Spleen (tissue), 11 donors: ENCODE data around the gene CPNE2. TPM values are rescaled to one million over a fixed set of nuclear protein-coding genes. Genes with fewer than 3 reads are reported as not detected.
"Not testable (repeated sequence)": the region's sequence is repeated elsewhere in the genome, so short reads cannot be mapped to it uniquely, and the experiment has no call there.

ENCODE experiments used
- DNase-seq: peaks from one replicate; pipeline ENCODE4 v3.0.0-alpha.2; 2020
- H3K27ac ChIP-seq, 8 donors: fragments of 200-600 bp; sonication (generic) in 7 of 8; 1 replicate in 4 of 8; 2 replicates in 4 of 8; pipeline versions ENCODE4 v1.5.0 to v1.8.0; 2016 to 2021; ENCODE audit warnings: inconsistent platforms in 4 of 8, mild to moderate bottlenecking in 4 of 8, moderate library complexity in 1 of 8
- H3K27me3 ChIP-seq, 7 donors: fragments of 200-600 bp; sonication (generic) in 6 of 7; replicated peaks in 1 of 7; 1 replicate in 4 of 7; 2 replicates in 3 of 7; pipeline versions ENCODE4 v1.5.0 to v1.8.0; 2016 to 2021; ENCODE audit warnings: inconsistent platforms in 3 of 7, mild to moderate bottlenecking in 1 of 7
- H3K36me3 ChIP-seq, 6 donors: fragments of 200-600 bp; sonication (generic) in 5 of 6; 1 replicate in 4 of 6; 2 replicates in 2 of 6; pipeline versions ENCODE4 v1.5.0 to v1.8.0; 2016 to 2021; ENCODE audit warnings: inconsistent platforms in 2 of 6
- H3K4me1 ChIP-seq, 6 donors: fragments of 200-600 bp; sonication (generic) in 5 of 6; 1 replicate in 3 of 6; 2 replicates in 3 of 6; pipeline versions ENCODE4 v1.5.0 to v1.8.0; 2016 to 2021; ENCODE audit warnings: inconsistent platforms in 3 of 6
- H3K4me3 ChIP-seq, 8 donors: fragments of 200-600 bp; sonication (generic) in 7 of 8; 1 replicate in 4 of 8; 2 replicates in 4 of 8; pipeline versions ENCODE4 v1.5.0 to v1.8.0; 2016 to 2021; ENCODE audit warnings: inconsistent platforms in 4 of 8, mild to moderate bottlenecking in 4 of 8, moderate library complexity in 2 of 8
- H3K9me3 ChIP-seq, 8 donors: fragments of 200-600 bp; sonication (generic) in 7 of 8; 1 replicate in 4 of 8; 2 replicates in 4 of 8; pipeline versions ENCODE4 v1.5.0 to v1.8.0; 2016 to 2021; ENCODE audit warnings: inconsistent platforms in 4 of 8
- POLR2A ChIP-seq, 3 donors: fragments of 450-650 bp; IDR thresholded peaks; one replicate each; pipeline ENCODE4 v1.5.1; 2017; ENCODE audit warnings: antibody characterized with exemption in 3 of 3, mild to moderate bottlenecking in 1 of 3
- POLR2AphosphoS5 ChIP-seq, 3 donors: sonication (generic); formaldehyde crosslinking; IDR thresholded peaks; one replicate each; pipeline ENCODE4 v1.5.1; 2017; ENCODE audit warnings: antibody characterized with exemption in 3 of 3
- WGBS, 5 donors: extraction: QIAGEN DNeasy Blood & Tissue Kit in 3 of 5; methylation state at CpG; one replicate each; pipeline versions ENCODE4 v1.1.5 to v1.1.7; 2013 to 2018; 5-methylcytosine and 5-hydroxymethylcytosine counted together
- intact Hi-C: fragments of 100-400 bp; cut with DNase I; formaldehyde crosslinking; loops from one replicate; pipeline ENCODE4 v1.15.0; 2023; ENCODE audit warnings: low total_unique reads
- polyA plus RNA-seq, 3 donors: library from polyadenylated mRNA; stranded (reverse); fragments of 200-250 nt; gene quantifications; one replicate each; pipeline ENCODE4 v1.2.1, GENCODE V29; 2013
- total RNA-seq, 7 donors: library from RNA; depleted of rRNA in 3 of 7; stranded (reverse); fragments of >200 nt in 3 of 7; fragmentation: NEBNext Ultra II Directional in 4 of 7; extraction: Animal tissue kit (Norgen Biotek cat#: 25700) in 4 of 7; gene quantifications; one replicate each; pipeline versions ENCODE4 v1.1.0 to v1.2.1, GENCODE V29; 2016 to 2021
- TF ChIP-seq, protein P1 (sequence below), 11 experiments: fragments of 200-600 bp in 7 of 11; fragments of 450-650 bp in 4 of 11; sonication (generic) in 4 of 11; IDR thresholded peaks in 8 of 11; conservative IDR thresholded peaks in 3 of 11; 1 replicate in 7 of 11; 2 replicates in 4 of 11; pipeline versions ENCODE4 v1.4.0 to v1.8.0; 2016 to 2021; ENCODE audit warnings: antibody characterized with exemption in 11 of 11, inconsistent platforms in 4 of 11, mild to moderate bottlenecking in 1 of 11
- donor health status: healthy with polysubstance abuse.
- donor health status: DM: no; HTN: no; CAD: no; lungs with moderate emphysema.
- donor health status: DM: no; HTN: no; CAD: no.
- donor health status: Bipolar disorder and iron deficiency.
- donor health status: healthy.
- donor health status: DM: no; HTN: no; CAD: no.
- donor health status: DM: yes; HTN: yes; CAD: no.

CPNE2 gene
- total and polyA plus RNA-seq, 10 donors = 13.3 to 46.5 (median 31.8) TPM

DNA sequence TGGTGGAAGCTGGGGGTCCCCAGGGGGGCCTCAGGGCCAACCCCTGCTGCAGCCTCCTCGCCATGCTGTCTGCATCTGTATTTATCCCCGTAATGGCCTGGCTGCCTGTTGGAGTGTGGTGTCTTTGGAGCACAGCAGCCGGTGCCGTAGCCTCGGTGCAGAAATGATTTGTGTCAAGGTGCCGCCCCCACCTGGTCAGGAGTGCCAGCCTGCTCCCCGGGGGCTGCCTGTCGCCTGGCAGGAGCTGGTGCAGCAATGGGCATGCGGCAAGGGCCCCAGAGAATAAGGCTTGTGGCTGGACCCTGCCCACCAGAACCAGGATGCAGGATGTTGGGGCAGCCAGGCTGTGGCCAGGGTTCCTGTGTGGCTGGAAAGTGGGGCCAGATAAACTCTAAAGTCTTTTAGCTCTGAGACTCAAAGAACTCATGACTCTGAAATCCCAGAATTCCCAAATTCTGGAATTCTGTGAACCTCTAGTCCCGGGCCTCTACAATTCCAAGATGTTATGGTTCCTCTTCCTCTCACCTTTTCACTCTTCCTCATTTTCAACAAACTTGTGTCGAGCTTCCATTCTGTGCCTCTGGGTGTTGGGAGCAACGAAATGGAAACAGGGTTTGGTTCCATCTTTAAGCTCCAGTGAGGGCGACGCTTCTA lies 5.9 kb downstream of the CPNE2 start:
- intact Hi-C loops = no loop called here
- H3K4me1 ChIP-seq = peaks cover 0 to 40% (median 20%) of the 10 kb centered on the region in 6 donors

DNA sequence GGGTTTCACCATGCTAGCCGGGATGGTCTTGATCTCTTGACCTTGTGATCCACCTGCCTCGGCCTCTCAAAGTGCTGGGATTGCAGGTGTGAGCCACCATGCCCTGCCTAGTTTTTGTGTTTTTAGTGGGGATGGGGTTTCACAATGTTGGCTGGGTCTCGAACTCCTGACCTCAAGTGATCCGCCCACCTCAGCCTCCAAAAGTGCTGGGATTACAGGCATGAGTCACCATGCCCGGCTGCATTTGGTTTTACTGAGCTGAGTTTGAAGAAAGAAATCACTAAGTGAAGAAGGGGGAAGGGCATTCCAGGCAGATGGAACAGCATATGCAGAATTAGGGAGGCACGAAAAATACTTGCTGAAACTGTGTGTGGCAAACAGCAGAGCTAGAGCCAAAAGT lies 7.6 kb downstream of the CPNE2 start:
- H3K4me3 ChIP-seq, H3K27me3 ChIP-seq, DNase-seq, H3K27ac ChIP-seq, H3K9me3 ChIP-seq, H3K36me3 ChIP-seq, intact Hi-C loops: not testable (repeated sequence)
- H3K4me1 ChIP-seq = peaks cover 0 to 35% (median 8%) of the 10 kb centered on the region in 6 donors
- WGBS, 5 donors = 67 to 88% (median 70%) methylated on average over 6 of the region's 6 CpGs

More for the DNA sequence above, 5.9 kb downstream of the CPNE2 start:
- 72 to 93% (median 81%) methylated on average over 14 of the region's 14 CpGs for WGBS, 5 donors
- peaks cover 0 to 11% (median 4%) of the 10 kb centered on the region in 7 donors for H3K27me3 ChIP-seq
- H3K9me3 ChIP-seq = no peaks in the 10 kb centered on the region
- no peak for DNase-seq
- TF ChIP-seq POLR2AphosphoS5 (IDR thresholded peaks at IDR 0.05) (no peak), POLR2A (IDR thresholded peaks at IDR 0.05) (no peak)
- TF ChIP-seq, protein P1, sequence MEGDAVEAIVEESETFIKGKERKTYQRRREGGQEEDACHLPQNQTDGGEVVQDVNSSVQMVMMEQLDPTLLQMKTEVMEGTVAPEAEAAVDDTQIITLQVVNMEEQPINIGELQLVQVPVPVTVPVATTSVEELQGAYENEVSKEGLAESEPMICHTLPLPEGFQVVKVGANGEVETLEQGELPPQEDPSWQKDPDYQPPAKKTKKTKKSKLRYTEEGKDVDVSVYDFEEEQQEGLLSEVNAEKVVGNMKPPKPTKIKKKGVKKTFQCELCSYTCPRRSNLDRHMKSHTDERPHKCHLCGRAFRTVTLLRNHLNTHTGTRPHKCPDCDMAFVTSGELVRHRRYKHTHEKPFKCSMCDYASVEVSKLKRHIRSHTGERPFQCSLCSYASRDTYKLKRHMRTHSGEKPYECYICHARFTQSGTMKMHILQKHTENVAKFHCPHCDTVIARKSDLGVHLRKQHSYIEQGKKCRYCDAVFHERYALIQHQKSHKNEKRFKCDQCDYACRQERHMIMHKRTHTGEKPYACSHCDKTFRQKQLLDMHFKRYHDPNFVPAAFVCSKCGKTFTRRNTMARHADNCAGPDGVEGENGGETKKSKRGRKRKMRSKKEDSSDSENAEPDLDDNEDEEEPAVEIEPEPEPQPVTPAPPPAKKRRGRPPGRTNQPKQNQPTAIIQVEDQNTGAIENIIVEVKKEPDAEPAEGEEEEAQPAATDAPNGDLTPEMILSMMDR (IDR thresholded peaks at IDR 0.05 in 8 of 11, conservative IDR thresholded peaks at IDR 0.05 in 3 of 11) = no peak
- H3K27ac ChIP-seq = no peak overlapping the region
- no peak overlapping the region for H3K4me3 ChIP-seq
- H3K36me3 ChIP-seq = no peaks in the 10 kb centered on the region

DNA sequence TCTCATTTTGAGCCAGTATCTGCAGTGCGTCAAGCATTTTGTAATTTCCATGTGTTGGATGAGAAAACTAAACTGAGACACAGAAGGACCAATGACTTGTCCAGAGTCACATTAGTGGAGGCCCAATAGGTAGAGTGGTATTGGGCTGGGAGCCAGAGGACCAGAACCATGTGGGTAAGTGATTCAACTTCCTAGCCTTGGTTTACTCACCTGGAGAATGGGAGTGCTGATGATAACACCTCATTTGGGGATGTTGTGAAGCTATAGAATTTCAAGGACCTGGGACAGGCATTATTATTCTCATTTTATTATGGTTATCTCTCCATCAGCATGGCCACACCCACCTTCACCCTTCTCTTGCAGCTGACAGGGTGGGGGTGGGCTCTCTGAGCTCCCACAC lies 8.1 kb downstream of the CPNE2 start:
- Histone ChIP-seq H3K36me3 (no peaks in the 10 kb centered on the region), H3K4me1 (peaks cover 0 to 35% (median 9%) of the 10 kb centered on the region in 6 donors), H3K27me3 (no peaks in the 10 kb centered on the region), H3K27ac (no peak overlapping the region), H3K4me3 (no peak overlapping the region), H3K9me3 (no peaks in the 10 kb centered on the region)
- no peak for TF ChIP-seq POLR2AphosphoS5 (IDR thresholded peaks at IDR 0.05)
- TF ChIP-seq POLR2A (IDR thresholded peaks at IDR 0.05) = no peak
- TF ChIP-seq, protein P1 (IDR thresholded peaks at IDR 0.05 in 8 of 11, conservative IDR thresholded peaks at IDR 0.05 in 3 of 11) = no peak
- DNase-seq = no peak
- WGBS, 5 donors = 89 to 100% (median 94%) methylated on average over 1 of the region's 1 CpG
- intact Hi-C loops = no loop called here

DNA sequence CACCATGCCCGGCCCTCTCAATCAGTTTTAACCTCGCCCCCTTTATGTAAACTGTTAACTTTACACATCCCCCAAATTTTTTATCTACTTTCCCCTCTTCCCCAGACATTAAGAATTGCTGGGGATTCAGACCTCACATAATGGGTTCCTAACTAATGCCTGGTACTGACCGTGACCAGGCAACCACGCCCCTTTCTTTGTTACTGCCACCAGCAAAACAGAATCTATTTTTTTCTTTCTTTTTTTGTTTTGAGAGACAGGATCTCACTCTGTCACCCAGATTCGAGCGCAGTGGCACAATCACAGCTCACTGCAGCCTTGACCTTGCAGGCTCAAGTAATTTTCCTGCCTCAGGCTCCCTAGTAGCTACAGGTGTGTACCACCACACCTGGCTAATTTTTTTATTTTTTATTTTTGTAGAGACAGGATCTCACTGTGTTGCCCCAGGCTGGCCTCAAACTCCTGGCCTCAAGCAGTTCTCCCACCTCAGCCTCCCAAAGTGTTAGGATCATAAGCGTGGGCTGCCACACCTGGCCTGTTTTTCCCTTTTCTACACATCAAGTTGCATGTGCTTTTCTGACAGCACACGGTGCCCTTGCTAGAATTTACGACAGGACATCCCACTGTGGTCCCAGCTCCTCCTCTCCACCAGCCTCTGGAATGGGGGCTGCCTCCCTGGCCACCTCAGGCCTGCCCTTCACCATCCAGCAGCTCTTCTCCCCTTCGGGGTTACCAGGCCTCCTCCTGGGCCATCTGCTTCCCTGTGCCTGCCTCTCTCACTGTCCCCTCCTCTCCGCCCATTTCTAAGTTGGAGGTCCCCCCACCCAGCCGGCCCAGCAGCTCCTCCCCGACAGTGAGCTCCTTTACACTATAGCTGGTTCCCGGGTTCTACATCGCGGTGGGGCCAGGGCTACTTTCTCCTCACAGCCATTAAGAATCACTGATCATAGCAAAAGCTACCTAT lies 10.8 kb downstream of the CPNE2 start:
- H3K4me1 ChIP-seq = peaks cover 0 to 51% (median 16%) of the 10 kb centered on the region in 6 donors
- H3K27ac ChIP-seq = no peak overlapping the region
- DNase-seq = no peak
- intact Hi-C loops = no loop called here
- WGBS, 5 donors = 81 to 88% (median 88%) methylated on average over 16 of the region's 16 CpGs
- H3K9me3 ChIP-seq = no peaks in the 10 kb centered on the region
- H3K4me3 ChIP-seq = no peak overlapping the region
- no peaks in the 10 kb centered on the region for H3K27me3 ChIP-seq
- H3K36me3 ChIP-seq = no peaks in the 10 kb centered on the region
- TF ChIP-seq POLR2A (IDR thresholded peaks at IDR 0.05) (no peak), POLR2AphosphoS5 (IDR thresholded peaks at IDR 0.05) (no peak)
- TF ChIP-seq, protein P1 (IDR thresholded peaks at IDR 0.05 in 8 of 11, conservative IDR thresholded peaks at IDR 0.05 in 3 of 11) = no peak
